HL-60 (cell line): ENCODE measurements around the gene RGSL1.

Source experiments
- POLR2AphosphoS5 ChIP-seq: IDR thresholded peaks from 2 replicates; pipeline ENCODE4 v1.6.1; 2012; ENCODE audit warnings: low read depth
- TF ChIP-seq, protein P1 (sequence below): IDR thresholded peaks from one replicate; pipeline ENCODE4 v1.5.1; 2011; ENCODE audit warnings: low read length, control low read depth, inconsistent platforms; ENCODE audit not compliant: insufficient read depth
- TF ChIP-seq, protein P2 (sequence below): IDR thresholded peaks from 2 replicates; pipeline ENCODE4 v1.6.1; 2012; ENCODE audit warnings: low read depth; ENCODE audit not compliant: insufficient replicate concordance

DNA sequence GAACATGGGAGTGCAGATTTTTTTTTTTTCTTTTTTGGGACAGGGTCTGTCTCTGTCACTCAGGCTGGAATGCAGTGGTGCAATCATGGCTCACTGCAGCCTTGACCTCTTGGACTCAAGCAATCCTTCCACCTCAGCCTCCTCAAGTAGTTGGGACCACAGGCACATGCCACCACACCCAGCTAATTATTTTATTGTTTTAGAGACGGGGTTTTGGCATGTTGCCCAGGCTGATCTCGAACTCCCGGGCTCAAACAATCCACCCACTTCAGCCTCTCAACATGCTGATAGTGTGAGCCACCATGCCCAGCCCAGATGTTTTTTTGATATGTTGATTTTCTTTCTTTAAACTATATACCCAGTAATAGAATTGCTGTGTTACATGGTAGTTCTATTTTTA is 57.7 kb downstream of the RGSL1 start:
- TF ChIP-seq, protein P1, sequence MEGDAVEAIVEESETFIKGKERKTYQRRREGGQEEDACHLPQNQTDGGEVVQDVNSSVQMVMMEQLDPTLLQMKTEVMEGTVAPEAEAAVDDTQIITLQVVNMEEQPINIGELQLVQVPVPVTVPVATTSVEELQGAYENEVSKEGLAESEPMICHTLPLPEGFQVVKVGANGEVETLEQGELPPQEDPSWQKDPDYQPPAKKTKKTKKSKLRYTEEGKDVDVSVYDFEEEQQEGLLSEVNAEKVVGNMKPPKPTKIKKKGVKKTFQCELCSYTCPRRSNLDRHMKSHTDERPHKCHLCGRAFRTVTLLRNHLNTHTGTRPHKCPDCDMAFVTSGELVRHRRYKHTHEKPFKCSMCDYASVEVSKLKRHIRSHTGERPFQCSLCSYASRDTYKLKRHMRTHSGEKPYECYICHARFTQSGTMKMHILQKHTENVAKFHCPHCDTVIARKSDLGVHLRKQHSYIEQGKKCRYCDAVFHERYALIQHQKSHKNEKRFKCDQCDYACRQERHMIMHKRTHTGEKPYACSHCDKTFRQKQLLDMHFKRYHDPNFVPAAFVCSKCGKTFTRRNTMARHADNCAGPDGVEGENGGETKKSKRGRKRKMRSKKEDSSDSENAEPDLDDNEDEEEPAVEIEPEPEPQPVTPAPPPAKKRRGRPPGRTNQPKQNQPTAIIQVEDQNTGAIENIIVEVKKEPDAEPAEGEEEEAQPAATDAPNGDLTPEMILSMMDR, result no peak
- TF ChIP-seq POLR2AphosphoS5, result no peak
- TF ChIP-seq, protein P2, sequence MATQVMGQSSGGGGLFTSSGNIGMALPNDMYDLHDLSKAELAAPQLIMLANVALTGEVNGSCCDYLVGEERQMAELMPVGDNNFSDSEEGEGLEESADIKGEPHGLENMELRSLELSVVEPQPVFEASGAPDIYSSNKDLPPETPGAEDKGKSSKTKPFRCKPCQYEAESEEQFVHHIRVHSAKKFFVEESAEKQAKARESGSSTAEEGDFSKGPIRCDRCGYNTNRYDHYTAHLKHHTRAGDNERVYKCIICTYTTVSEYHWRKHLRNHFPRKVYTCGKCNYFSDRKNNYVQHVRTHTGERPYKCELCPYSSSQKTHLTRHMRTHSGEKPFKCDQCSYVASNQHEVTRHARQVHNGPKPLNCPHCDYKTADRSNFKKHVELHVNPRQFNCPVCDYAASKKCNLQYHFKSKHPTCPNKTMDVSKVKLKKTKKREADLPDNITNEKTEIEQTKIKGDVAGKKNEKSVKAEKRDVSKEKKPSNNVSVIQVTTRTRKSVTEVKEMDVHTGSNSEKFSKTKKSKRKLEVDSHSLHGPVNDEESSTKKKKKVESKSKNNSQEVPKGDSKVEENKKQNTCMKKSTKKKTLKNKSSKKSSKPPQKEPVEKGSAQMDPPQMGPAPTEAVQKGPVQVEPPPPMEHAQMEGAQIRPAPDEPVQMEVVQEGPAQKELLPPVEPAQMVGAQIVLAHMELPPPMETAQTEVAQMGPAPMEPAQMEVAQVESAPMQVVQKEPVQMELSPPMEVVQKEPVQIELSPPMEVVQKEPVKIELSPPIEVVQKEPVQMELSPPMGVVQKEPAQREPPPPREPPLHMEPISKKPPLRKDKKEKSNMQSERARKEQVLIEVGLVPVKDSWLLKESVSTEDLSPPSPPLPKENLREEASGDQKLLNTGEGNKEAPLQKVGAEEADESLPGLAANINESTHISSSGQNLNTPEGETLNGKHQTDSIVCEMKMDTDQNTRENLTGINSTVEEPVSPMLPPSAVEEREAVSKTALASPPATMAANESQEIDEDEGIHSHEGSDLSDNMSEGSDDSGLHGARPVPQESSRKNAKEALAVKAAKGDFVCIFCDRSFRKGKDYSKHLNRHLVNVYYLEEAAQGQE, result no peak
